Measurements from ENCODE around the gene USH1C. TPM values are rescaled to one million over a fixed set of nuclear protein-coding genes. Genes with fewer than 3 reads are reported as not detected.

Gene USH1C
- total RNA-seq, 4 donors from 2014 or later = not detected

DNA sequence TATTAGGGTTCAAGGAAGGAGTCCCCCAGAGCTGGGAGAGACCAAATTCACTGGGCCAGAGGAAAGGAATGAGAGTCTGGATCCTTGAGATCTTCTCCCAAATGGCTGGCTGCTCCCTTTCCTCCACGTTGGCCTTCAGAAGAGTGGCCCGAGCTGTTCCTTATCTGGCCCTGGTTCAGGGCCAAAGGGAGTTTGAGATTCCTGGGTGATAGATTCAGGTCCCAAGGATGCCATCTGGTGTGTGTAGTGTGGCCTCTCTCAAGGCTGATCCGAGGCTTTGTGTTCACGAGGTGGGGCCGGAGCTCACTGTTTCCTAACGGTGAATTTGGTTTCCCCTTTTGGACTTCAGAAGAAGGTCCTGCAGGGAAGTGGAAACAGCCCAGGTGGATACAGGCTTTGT lies 50.2 kb downstream of the USH1C start:
- 75% methylated on average over 2 of the region's 6 CpGs for WGBS
- no peak for DNase-seq (ENCODE audit: extremely low spot score)
- Histone ChIP-seq H3K36me3 (no peaks in the 10 kb centered on the region), H3K9me3 (no peaks in the 10 kb centered on the region), H3K4me3 (no peak overlapping the region), H3K4me1 (no peaks in the 10 kb centered on the region), H3K27ac (replicated peaks in 1 of 4) (no peak overlapping the region), H3K27me3 (peaks cover 0 to 35% (median 0%) of the 10 kb centered on the region in 4 donors)
- intact Hi-C loops (cut with DNase I) = no loop called here
- TF ChIP-seq, protein P1, sequence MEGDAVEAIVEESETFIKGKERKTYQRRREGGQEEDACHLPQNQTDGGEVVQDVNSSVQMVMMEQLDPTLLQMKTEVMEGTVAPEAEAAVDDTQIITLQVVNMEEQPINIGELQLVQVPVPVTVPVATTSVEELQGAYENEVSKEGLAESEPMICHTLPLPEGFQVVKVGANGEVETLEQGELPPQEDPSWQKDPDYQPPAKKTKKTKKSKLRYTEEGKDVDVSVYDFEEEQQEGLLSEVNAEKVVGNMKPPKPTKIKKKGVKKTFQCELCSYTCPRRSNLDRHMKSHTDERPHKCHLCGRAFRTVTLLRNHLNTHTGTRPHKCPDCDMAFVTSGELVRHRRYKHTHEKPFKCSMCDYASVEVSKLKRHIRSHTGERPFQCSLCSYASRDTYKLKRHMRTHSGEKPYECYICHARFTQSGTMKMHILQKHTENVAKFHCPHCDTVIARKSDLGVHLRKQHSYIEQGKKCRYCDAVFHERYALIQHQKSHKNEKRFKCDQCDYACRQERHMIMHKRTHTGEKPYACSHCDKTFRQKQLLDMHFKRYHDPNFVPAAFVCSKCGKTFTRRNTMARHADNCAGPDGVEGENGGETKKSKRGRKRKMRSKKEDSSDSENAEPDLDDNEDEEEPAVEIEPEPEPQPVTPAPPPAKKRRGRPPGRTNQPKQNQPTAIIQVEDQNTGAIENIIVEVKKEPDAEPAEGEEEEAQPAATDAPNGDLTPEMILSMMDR (IDR thresholded peaks at IDR 0.05) = no peak
- TF ChIP-seq POLR2A (IDR thresholded peaks at IDR 0.05; ENCODE audit: low read depth) (no peak), EP300 (IDR thresholded peaks at IDR 0.05) (no peak), POLR2AphosphoS5 (IDR thresholded peaks at IDR 0.05) (no peak)

DNA sequence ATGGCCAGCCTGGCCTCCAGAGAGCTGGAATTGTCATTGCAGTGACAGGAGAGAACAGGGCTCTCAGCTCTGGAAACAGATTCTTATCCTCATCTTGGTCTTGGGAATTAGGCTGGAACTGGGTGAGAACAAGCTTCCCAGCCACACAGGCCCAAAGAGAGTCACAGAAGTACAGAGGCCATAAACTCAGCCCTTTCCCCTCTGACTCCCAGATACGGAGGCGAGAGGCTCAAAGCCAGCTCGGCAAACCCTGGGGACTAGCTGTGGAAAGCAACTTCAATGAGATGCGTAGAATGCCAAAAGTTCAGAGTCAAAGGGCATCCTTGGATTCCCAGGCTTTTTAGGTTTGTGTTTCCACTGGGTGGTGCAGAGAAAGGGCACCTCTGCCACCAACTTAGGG lies 53.3 kb downstream of the USH1C start:
- Histone ChIP-seq H3K27ac (replicated peaks in 1 of 4) (no peak overlapping the region), H3K27me3 (peaks cover 0 to 36% (median 0%) of the 10 kb centered on the region in 4 donors), H3K9me3 (no peaks in the 10 kb centered on the region), H3K36me3 (no peaks in the 10 kb centered on the region), H3K4me3 (no peak overlapping the region), H3K4me1 (no peaks in the 10 kb centered on the region)
- 87% methylated on average over 4 of the region's 4 CpGs for WGBS
- no peak for TF ChIP-seq EP300 (IDR thresholded peaks at IDR 0.05)
- TF ChIP-seq POLR2A (IDR thresholded peaks at IDR 0.05; ENCODE audit: low read depth) = no peak
- TF ChIP-seq POLR2AphosphoS5 (IDR thresholded peaks at IDR 0.05) = no peak
- TF ChIP-seq, protein P1 (IDR thresholded peaks at IDR 0.05) = no peak
- no peak for DNase-seq (ENCODE audit: extremely low spot score)
- intact Hi-C loops (cut with DNase I) = no loop called here

DNA sequence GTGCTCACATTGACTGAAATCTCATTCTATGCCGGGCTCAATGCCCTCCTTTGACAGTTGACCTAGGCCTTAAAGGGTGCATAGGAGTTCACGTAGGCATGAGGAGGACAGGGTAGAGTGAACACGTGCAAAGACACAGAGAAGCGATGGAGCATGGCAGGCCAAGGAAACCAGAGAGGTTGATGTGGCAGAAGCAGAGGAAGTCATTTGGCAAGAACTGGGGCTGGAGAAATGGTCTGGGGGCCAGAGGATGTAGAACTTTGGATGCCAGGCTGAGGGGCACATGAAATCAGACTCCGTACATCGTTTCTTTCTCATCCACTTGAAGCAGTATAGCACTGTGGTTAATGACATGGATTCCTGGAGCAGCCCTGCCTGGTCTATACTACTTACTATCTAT lies 54.0 kb downstream of the USH1C start:
- intact Hi-C loops (cut with DNase I) = no loop called here
- H3K4me3 ChIP-seq = no peak overlapping the region
- H3K36me3 ChIP-seq = no peaks in the 10 kb centered on the region
- TF ChIP-seq EP300 (IDR thresholded peaks at IDR 0.05) (no peak), POLR2AphosphoS5 (IDR thresholded peaks at IDR 0.05) (no peak), POLR2A (IDR thresholded peaks at IDR 0.05; ENCODE audit: low read depth) (no peak)
- TF ChIP-seq, protein P1 (IDR thresholded peaks at IDR 0.05) = no peak
- no peaks in the 10 kb centered on the region for H3K4me1 ChIP-seq
- no peak overlapping the region for H3K27ac ChIP-seq (replicated peaks in 1 of 4)
- H3K27me3 ChIP-seq = peaks cover 0 to 36% (median 0%) of the 10 kb centered on the region in 4 donors
- H3K9me3 ChIP-seq = no peaks in the 10 kb centered on the region
- WGBS = 87% methylated on average over 6 of the region's 6 CpGs
- no peak for DNase-seq (ENCODE audit: extremely low spot score)

DNA sequence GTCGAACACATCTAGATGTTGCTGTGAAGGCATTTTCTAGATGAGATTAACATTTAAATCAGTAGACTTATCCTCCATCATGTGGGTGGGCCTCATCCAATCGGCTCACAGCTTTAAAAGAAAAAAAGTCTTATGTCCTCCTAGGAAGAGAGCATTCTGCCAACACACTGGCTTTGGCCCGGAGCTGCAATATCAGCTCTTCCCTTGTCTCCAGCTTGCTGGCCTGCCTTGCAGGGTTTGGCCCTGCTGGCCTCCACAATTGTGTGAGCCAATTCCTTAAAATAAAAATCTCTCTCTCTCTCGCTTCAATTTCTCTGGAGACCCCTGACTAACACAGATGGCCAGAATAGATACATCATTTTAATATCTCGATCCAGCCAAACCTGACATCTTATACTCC lies 54.5 kb downstream of the USH1C start:
- intact Hi-C loops (cut with DNase I) = no loop called here
- Histone ChIP-seq H3K27me3 (peaks cover 0 to 36% (median 0%) of the 10 kb centered on the region in 4 donors), H3K4me3 (no peak overlapping the region), H3K36me3 (no peaks in the 10 kb centered on the region), H3K4me1 (no peaks in the 10 kb centered on the region), H3K9me3 (no peaks in the 10 kb centered on the region), H3K27ac (replicated peaks in 1 of 4) (no peak overlapping the region)
- WGBS = 80% methylated on average over 5 of the region's 5 CpGs
- DNase-seq (ENCODE audit: extremely low spot score) = no peak
- TF ChIP-seq, protein P1 (IDR thresholded peaks at IDR 0.05) = no peak
- no peak for TF ChIP-seq POLR2AphosphoS5 (IDR thresholded peaks at IDR 0.05)
- TF ChIP-seq POLR2A (IDR thresholded peaks at IDR 0.05; ENCODE audit: low read depth) = no peak
- TF ChIP-seq EP300 (IDR thresholded peaks at IDR 0.05) = no peak

DNA sequence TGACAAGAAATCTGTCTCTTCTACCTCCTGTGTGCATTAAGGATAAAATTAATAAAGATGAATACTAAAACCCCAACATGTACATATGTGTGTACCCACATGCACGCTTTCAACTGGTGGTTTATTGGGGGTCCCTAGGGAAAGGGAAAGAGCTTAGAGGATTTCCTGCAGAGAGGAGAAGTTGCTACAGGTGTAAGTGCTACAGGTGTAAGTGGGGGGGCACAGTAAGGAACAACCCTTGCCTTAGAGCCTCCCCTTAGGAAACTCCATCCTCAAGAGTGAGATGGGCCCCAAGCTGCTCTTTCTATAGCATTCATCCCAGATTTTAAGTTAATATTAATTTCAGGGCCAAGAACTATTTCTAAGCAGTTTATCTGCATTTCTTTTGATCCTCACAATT lies 55.7 kb downstream of the USH1C start:
- WGBS = 87% methylated on average over 1 of the region's 1 CpG
- no peak for DNase-seq (ENCODE audit: extremely low spot score)
- no peak overlapping the region for H3K27ac ChIP-seq (replicated peaks in 1 of 4)
- TF ChIP-seq, protein P1 (IDR thresholded peaks at IDR 0.05) = no peak
- TF ChIP-seq EP300 (IDR thresholded peaks at IDR 0.05) (no peak), POLR2AphosphoS5 (IDR thresholded peaks at IDR 0.05) (no peak), POLR2A (IDR thresholded peaks at IDR 0.05; ENCODE audit: low read depth) (no peak)
- H3K4me1 ChIP-seq = no peaks in the 10 kb centered on the region
- H3K9me3 ChIP-seq = peaks cover 0 to 2% (median 0%) of the 10 kb centered on the region in 4 donors
- H3K4me3 ChIP-seq = no peak overlapping the region
- intact Hi-C loops (cut with DNase I) = no loop called here
- H3K36me3 ChIP-seq = no peaks in the 10 kb centered on the region
- H3K27me3 ChIP-seq = peaks cover 0 to 36% (median 0%) of the 10 kb centered on the region in 4 donors
